ENCODE data around the gene PIP5K1A.
"Not testable (repeated sequence)": the region's sequence is repeated elsewhere in the genome, so short reads cannot be mapped to it uniquely, and the experiment has no call there.

Gene PIP5K1A

GRCh38 chr1:151175041-151175741 lies 23.2 kb upstream of the PIP5K1A start:
- no peak for FAIRE-seq
- no peak for TF ChIP-seq POLR2A (IDR thresholded peaks at IDR 0.05; ENCODE audit: low read depth, low read length)
- DNase-seq (ENCODE audit: insufficient read length, low spot score), result no peak

GRCh38 chr1:151175863-151176262 lies 22.5 kb upstream of the PIP5K1A start, which contains the start of gene TMOD4:
TMOD4 (minus strand) TSS chr1:151175981; CDS start chr1:151174875, 1,106 bp downstream.
- no peak for FAIRE-seq
- no peak for DNase-seq (ENCODE audit: insufficient read length, low spot score)
- no peak for TF ChIP-seq POLR2A (IDR thresholded peaks at IDR 0.05; ENCODE audit: low read depth, low read length)

- DNase-seq (ENCODE audit: insufficient read length, low spot score) (no peak), FAIRE-seq (no peak)
- TF ChIP-seq POLR2A (IDR thresholded peaks at IDR 0.05; ENCODE audit: low read depth, low read length), result no peak
These were observed 21.8 kb upstream of the PIP5K1A start for GRCh38 chr1:151176514-151177045.

- TF ChIP-seq POLR2A (IDR thresholded peaks at IDR 0.05; ENCODE audit: low read depth, low read length), result no peak
- FAIRE-seq, result no peak
- DNase-seq (ENCODE audit: insufficient read length, low spot score), result no peak
These were observed 14.1 kb upstream of the PIP5K1A start for GRCh38 chr1:151184211-151184610.

- no peak for TF ChIP-seq POLR2A (IDR thresholded peaks at IDR 0.05; ENCODE audit: low read depth, low read length)
- FAIRE-seq, result no peak
- no peak for DNase-seq (ENCODE audit: insufficient read length, low spot score)
These were observed 11.1 kb upstream of the PIP5K1A start for GRCh38 chr1:151187205-151187604.

- DNase-seq (ENCODE audit: insufficient read length, low spot score); FAIRE-seq: not testable (repeated sequence)
These were observed 9.7 kb upstream of the PIP5K1A start for GRCh38 chr1:151188667-151189066.

- TF ChIP-seq POLR2A (IDR thresholded peaks at IDR 0.05; ENCODE audit: low read depth, low read length), result no peak; the same call in none of the 2 replicates
- FAIRE-seq (no peak), DNase-seq (ENCODE audit: insufficient read length, low spot score) (peak; percentile 89)
These were observed 8.5 kb upstream of the PIP5K1A start, which contains the start of gene VPS72 for GRCh38 chr1:151189637-151190445. VPS72 (minus strand) TSS chr1:151190197; CDS start chr1:151190121, 76 bp downstream.

GRCh38 chr1:151192047-151192446 lies 6.3 kb upstream of the PIP5K1A start:
- FAIRE-seq, result no peak
- TF ChIP-seq POLR2A (IDR thresholded peaks at IDR 0.05; ENCODE audit: low read depth, low read length), result no peak
- no peak for DNase-seq (ENCODE audit: insufficient read length, low spot score)

GRCh38 chr1:151193304-151193703 lies 5.0 kb upstream of the PIP5K1A start:
- no peak for FAIRE-seq
- no peak for TF ChIP-seq POLR2A (IDR thresholded peaks at IDR 0.05; ENCODE audit: low read depth, low read length)
- DNase-seq (ENCODE audit: insufficient read length, low spot score), result no peak

- TF ChIP-seq POLR2A (IDR thresholded peaks at IDR 0.05; ENCODE audit: low read depth, low read length), result no peak
- DNase-seq (ENCODE audit: insufficient read length, low spot score) (no peak), FAIRE-seq (no peak)
These were observed 4.5 kb upstream of the PIP5K1A start for GRCh38 chr1:151193856-151194255.

GRCh38 chr1:151194894-151195594 lies 3.3 kb upstream of the PIP5K1A start:
- FAIRE-seq, result not testable (repeated sequence)
- peak; percentile 46; the same call in 1 of the 2 replicates for TF ChIP-seq POLR2A (IDR thresholded peaks at IDR 0.05; ENCODE audit: low read depth, low read length)
- peak; percentile 86 for DNase-seq (ENCODE audit: insufficient read length, low spot score)

- no peak for DNase-seq (ENCODE audit: insufficient read length, low spot score)
- TF ChIP-seq POLR2A (IDR thresholded peaks at IDR 0.05; ENCODE audit: low read depth, low read length), result no peak
- no peak for FAIRE-seq
These were observed 2.0 kb upstream of the PIP5K1A start for GRCh38 chr1:151196292-151196800.

- no peak for TF ChIP-seq POLR2A (IDR thresholded peaks at IDR 0.05; ENCODE audit: low read depth, low read length)
- no peak for DNase-seq (ENCODE audit: insufficient read length, low spot score)
- no peak for FAIRE-seq
These were observed 494 bp upstream of the PIP5K1A start for GRCh38 chr1:151197863-151198253.

Data from H54 (cell line).